NCI-H748 treated with DMSO at 0.1 percent for 48 hours (cell line): ENCODE data around the gene ZNF12.

ENCODE experiments used
- DNase-seq: peaks from one replicate; lab custom pipeline; 2025; lab: John Stamatoyannopoulos, UW

ZNF12 gene

DNA sequence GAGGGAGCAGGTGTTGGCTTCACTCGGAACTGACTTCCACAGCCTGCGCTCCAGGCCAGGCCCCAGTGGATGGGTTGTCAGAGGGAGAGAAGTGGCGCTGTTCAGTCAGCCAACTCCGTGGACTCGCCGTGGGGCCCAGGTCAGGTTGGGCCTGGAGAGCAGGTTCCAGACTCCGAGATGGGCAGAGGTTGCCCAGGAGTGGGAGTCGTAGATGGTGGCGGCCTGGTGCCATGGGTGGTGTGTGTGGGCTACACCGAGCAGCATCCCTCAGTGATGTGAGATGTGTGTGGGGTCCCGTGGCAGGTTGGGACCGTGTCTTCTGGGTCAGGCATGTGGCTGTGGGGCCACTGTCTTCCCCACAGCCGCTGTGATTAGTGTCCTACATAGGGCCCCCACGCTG lies 59.2 kb downstream of the ZNF12 start:
- no peak for DNase-seq

DNA sequence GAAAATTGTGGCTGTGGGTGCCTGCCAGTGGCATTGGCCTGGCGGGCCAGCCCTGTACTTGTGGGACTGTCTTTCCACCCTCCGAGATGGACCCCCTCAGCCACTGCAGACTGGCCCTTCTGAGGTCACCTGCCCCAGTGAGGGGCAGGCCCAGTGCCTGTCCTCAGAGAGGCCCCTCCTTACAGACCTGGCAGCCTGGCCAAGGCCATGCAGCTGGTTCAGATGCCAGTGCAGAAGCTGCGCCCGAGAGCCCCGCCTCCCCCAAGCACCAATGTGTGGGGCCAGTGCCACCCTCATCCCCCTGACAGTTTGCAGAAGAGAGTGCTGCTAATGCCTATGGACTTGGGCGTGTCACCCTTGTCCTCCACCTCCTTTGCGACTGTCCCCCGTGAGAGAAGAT lies 59.7 kb downstream of the ZNF12 start:
- no peak for DNase-seq

DNA sequence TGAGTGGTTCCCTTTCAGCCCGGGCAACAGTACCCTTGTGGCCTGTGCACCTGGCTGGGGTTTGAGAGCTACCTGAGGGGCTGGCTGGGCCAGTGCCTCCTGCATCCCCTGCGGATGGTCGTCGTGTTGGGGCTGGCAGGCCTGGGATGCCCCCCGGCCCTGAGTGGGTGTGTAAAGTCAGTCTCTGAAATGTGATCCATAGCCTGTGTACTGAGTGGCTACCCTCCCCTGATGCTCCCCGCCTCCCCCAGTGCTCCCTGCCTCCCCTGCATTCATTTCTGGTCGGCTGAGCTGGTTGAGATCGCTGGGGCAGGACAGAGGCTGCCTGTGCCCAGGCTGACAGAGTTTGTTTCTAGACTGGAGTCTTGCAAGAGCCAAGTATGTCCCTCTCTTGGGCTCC lies 60.3 kb downstream of the ZNF12 start:
- no peak for DNase-seq

DNA sequence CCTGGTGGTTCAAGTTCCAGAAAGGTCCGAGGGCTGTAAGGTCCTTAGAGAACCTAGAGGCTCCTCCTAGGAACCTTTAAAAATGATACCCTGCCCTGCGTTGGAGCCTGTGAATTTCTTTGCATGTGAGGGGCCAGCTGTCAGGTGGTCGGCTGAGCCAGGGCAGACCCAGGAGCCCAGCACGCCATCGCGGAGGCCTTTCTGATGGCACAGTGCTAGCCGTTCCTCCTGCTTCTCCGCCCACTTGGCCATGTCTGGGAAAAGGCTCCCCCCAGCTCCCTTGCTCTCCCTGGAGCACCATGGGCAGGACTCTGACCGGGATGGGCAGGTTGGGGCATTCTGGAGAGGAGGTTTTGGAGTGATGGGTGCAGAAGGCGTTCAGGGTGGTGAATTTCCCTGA lies 62.0 kb downstream of the ZNF12 start:
- no peak for DNase-seq

DNA sequence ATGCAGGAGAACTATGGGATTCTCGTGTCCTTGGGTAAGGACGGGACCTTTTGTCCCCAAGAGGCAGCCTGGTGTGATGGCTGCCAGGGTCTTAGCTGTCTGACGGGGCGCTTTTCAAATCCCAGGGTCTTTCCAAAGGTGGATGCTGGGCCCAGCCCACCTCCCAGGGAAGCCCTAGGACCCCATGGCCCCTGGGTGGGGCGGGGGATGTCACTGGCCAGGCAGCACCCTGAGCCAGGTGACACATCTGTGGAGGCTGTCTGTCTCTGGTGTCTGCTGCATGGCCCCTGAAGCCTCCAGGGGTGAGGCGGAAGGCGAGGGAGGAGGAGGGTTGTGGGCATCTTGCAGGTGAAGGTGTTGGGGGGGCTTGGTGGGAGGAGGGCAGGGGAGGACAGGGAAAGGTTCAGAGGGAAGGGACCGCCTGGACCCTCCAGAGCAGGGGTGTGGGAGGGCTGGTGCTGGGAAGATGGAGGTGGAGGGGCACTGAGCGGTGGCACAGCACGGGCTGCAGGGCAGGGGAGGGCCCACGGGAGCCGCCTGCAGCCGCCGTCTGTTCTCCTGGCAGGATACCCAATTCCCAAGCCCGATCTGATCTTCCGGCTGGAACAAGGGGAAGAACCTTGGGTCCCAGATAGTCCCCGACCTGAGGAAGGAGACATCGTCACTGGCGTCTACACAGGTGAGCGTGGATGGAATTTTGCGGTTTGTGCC lies 62.7 kb downstream of the ZNF12 start:
- DNase-seq: no peak

DNA sequence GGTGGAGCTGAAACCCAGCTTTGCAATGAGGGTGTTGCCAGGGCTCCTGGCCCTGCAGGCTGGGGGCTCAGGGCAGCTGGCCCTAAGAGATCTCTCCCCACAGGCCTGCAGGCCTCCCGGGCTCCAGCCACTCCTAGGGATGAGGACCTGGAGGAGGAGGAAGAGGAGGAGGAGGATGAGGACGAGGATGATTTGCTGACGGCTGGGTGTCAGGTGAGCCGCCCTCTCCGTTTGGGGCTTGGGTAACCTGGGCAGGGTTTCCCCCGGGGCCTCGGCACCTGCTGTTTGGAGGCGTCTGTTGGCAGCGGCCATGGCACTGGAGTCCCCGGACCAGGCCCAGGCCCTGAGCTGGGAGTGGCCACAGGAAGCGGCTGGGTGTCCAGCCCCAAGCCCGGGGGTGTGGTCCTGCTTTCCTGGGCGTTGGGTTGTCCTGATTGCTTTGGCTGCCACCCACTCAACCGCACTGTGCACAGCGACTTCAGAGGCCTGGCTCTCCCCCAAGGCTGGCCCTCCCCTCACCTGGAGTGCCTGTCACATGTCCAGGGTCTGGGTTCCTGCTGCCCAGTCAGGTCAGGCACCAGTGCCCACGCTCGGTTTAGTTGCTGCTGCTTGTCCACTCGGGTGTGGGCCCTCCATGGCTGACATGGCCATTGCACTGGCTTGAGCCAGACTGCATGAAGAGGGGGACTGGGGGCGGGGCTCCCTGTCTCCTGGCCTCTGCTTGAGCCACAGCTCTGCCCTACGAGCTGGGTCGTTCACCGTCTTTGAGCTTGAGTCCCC lies 63.7 kb downstream of the ZNF12 start:
- no peak for DNase-seq

DNA sequence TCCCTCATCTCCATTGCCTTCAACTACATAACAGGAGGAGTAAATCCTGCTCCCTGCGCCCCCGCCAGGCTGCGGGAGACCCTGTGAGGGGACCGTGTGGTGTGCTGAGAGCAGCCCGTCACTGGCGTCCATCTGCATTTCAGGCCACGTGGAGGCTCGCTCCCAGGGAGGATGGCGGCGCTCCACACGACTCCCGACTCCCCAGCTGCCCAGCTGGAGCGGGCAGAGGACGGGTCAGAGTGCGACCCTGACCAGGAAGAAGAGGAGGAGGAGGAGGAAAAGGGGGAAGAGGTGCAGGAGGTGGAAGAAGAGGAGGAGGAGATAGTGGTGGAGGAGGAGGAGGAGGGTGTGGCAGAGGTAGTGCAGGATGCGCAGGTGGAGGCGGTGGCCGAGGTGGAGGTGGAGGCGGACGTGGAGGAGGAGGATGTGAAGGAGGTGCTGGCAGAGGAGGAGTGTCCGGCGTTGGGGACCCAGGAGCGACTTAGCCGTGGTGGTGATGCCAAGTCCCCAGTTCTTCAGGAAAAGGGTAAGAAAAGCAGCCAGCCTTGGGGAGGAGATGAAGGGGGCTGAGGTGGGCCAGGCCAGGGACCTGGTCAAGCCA lies 64.4 kb downstream of the ZNF12 start:
- DNase-seq: no peak

DNA sequence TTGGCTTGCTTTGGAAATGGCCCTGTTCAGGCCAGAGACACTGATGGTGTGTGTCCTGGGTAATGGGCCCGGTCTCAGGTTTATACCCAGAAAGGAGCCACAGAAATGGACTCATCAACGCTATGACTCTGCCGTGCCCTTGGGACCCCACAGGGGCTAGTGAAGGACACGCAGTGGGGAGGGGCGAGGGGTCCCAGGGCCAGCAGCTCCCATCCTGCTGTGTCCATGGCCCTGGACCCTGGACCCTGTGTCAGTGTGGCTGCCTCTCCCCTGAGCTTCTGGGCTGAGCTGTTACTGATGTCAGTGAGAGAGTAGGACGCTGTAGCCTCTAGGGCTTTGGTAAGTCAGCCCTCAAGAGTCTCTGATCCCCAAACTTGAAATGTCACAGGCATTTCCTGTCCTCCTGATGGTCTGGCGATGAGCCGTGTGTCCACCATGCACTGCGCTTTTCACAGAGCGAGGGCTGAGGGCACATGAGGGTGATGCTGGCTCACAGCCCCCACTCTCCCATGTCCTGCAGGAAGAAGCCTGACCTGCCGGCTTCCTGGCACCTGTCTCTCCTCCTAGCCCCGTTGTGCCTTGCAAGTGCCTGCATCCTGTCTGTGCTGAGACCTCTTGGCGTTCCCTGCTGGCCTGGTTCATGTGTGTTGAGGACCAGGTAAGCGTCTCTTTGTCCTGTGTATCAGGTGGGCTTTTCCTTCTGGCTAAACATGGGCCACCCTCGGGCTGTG lies 65.3 kb downstream of the ZNF12 start:
- no peak for DNase-seq

DNA sequence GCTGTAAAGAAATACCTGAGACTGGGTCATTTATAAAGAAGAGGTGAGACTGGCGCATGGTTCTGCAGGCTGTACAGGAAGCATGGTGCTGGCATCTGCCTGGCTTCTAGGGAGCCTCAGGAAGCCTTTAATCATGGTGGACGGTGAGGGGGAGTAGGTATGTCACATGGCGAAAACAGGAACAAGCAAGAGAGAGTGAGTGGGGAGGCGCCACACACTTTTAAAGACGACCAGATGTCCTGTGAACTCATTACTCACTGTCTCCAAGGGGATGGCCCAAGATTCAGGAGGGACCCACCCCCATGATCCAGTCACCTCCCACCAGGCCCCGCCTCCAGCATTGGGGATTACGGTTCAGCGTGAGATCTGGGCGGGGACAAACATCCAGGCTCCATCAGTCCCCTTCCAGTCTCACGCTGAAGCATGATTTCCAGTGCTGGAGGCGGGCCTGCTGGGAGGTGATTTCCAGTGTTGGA lies 66.5 kb downstream of the ZNF12 start:
- DNase-seq: no peak

DNA sequence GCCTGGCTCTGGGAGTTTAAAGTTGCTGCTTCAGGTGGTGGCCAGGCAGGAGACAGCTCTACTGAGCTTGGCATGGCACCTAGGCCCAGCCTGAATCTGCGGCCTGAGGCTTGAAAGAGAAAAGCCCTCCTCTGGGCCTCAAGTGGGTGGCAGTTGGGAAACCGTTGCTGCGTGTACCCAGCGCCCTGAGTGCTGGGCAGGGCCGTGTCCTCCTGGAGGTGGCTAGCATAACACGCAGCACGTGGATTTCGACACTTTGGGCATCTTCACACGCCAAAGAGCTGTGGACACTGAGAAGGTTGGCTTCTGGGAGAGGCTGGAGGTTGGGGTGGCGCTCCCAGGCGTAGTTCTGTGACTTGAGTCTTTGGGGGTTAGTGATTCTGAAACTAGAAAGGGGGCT lies 67.1 kb downstream of the ZNF12 start:
- DNase-seq: no peak

DNA sequence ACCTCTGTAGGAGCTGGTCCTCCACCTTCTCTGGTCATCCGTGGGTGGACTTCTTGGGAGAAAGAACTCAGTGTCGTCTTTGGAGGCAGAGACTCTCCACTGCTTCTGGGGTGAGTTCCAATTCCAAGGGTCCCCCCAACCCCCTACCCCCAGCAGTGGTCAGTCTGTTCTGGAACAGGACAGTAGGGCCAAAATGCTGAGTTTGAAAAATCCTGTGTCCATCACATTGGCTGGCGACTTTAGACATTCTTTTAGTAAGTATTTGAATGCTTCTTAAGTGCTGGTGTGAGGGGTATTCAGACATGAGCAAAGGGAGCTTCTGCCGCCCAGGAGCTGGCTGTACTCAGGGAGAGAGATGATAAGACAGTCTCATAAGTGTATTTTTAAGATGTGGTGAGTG lies 67.7 kb downstream of the ZNF12 start:
- DNase-seq: no peak
